Coronary artery (tissue), 2 donors: Measurements from ENCODE around the gene ZIC2.

Source experiments
- DNase-seq: peaks from one replicate; pipeline ENCODE4 v3.0.0-alpha.2; 2017; ENCODE audit warnings: low spot score
- H3K27ac ChIP-seq, 2 donors: fragments of 200-600 bp; sonication (generic); one replicate each; pipeline ENCODE4 v1.5.1; 2016 to 2019
- H3K4me3 ChIP-seq: fragments of 200-600 bp; sonication (generic); 2 replicates; pipeline ENCODE4 v1.5.1; 2016; ENCODE audit warnings: mild to moderate bottlenecking, moderate library complexity
- CTCF ChIP-seq: fragments of 200-600 bp; sonication (generic); IDR thresholded peaks from one replicate; pipeline ENCODE4 v1.5.1; 2019; ENCODE audit warnings: antibody characterized with exemption

The ZIC2 gene

GRCh38 chr13:99993660-99994637 lies 12.4 kb downstream of the ZIC2 start:
- no peak overlapping the region for H3K27ac ChIP-seq
- H3K4me3 ChIP-seq = no peak overlapping the region
- no peak for DNase-seq
- no peak for TF ChIP-seq CTCF

GRCh38 chr13:99994638-99995020 lies 13.0 kb downstream of the ZIC2 start:
- DNase-seq = no peak
- H3K4me3 ChIP-seq = no peak overlapping the region
- no peak overlapping the region for H3K27ac ChIP-seq
- TF ChIP-seq CTCF = no peak

- no peak for DNase-seq
- H3K27ac ChIP-seq = no peak overlapping the region
- no peak for TF ChIP-seq CTCF
- H3K4me3 ChIP-seq = no peak overlapping the region
Measured at GRCh38 chr13:99995104-99995588, 13.6 kb downstream of the ZIC2 start.

- no peak for DNase-seq
- Histone ChIP-seq H3K27ac (no peak overlapping the region), H3K4me3 (no peak overlapping the region)
- TF ChIP-seq CTCF = no peak
Measured at GRCh38 chr13:99995589-99996380, 14.2 kb downstream of the ZIC2 start.

- Histone ChIP-seq H3K4me3 (no peak overlapping the region), H3K27ac (no peak overlapping the region)
- TF ChIP-seq CTCF = no peak
- DNase-seq = no peak
Measured at GRCh38 chr13:99996381-99996973, 14.9 kb downstream of the ZIC2 start.

- Histone ChIP-seq H3K4me3 (no peak overlapping the region), H3K27ac (no peak overlapping the region)
- TF ChIP-seq CTCF = no peak
- DNase-seq = no peak
Measured at GRCh38 chr13:99997702-99998214, 16.2 kb downstream of the ZIC2 start.
